K562 (cell line): Measurements from ENCODE around the gene MACROD2. TPM values are rescaled to one million over a fixed set of nuclear protein-coding genes. Genes with fewer than 3 reads are reported as not detected.

Experiments
- ATAC-seq: fragments of 200-7000 bp; cut with Tn5 transposase; 3 replicates; pipeline ENCODE4 v1.9.1; 2020; ENCODE audit warnings: moderate library complexity
- BruUV-seq: library from RNA; stranded (reverse); fragments of 400-500 nt; replicated peaks from 2 replicates; lab custom pipeline; 2021; lab: Mats Ljungman, UMichigan
- CTCF ChIA-PET: fragments of 300-600 bp; formaldehyde crosslinking; extraction: SDS; loops from one replicate; lab custom pipeline; 2021; ENCODE audit warnings: low intra/inter-chr PET ratio; lab: Yijun Ruan, JAX
- POLR2A ChIA-PET: fragments of 300-600, 350-650 bp; sonication (Branson Sonifier 250); formaldehyde crosslinking; extraction: SDS; loops from one replicate; lab custom pipeline; 2021; ENCODE audit warnings: antibody characterized with exemption, inconsistent platforms; lab: Yijun Ruan, JAX
- DNase-seq, 4 experiments: peaks; one replicate each; pipeline versions ENCODE4 v3.0.0 to v3.0.0-alpha.2; 2011 to 2018; ENCODE audit warnings: low spot score in 3 of 4, mixed read lengths in 3 of 4; ENCODE audit errors: extremely low read depth in 1 of 4
- FAIRE-seq: peaks from 2 replicates; lab custom pipeline; 2011; peaks lifted over from hg19 to GRCh38; lab: Jason Lieb, UNC
- H2AFZ ChIP-seq: 2 replicates; pipeline ENCODE4 v1.6.0; 2011; ENCODE audit warnings: low read depth, low read length, control low read depth, inconsistent platforms
- H3K27ac ChIP-seq: fragments of 200-600 bp; 3 replicates; pipeline ENCODE4 v1.8.0; 2011; ENCODE audit warnings: low read depth, mild to moderate bottlenecking, control low read depth, inconsistent platforms, low read length, moderate library complexity, mixed read lengths; ENCODE audit errors: extremely low read depth
- H3K27me3 ChIP-seq, 2 experiments: fragments of 300-600 bp in 1 of 2; 2 replicates in 1 of 2; 3 replicates in 1 of 2; pipeline versions ENCODE4 v1.6.0 to v1.8.0; 2011; ENCODE audit warnings: inconsistent platforms in 2 of 2, low read length in 2 of 2, mild to moderate bottlenecking in 1 of 2, mixed read lengths in 1 of 2, moderate library complexity in 1 of 2; ENCODE audit not compliant: control insufficient read depth in 2 of 2, insufficient read depth in 2 of 2
- H3K36me3 ChIP-seq: fragments of 300-600 bp; 3 replicates; pipeline ENCODE4 v1.8.0; 2011; ENCODE audit warnings: mild to moderate bottlenecking, low read length, inconsistent platforms; ENCODE audit not compliant: control insufficient read depth, insufficient read depth
- H3K4me1 ChIP-seq, 2 experiments: fragments of 200-600 bp in 1 of 2; replicated peaks in 1 of 2; 2 replicates in 1 of 2; 3 replicates in 1 of 2; pipeline versions ENCODE4 v1.5.1 to v1.8.0; 2011; ENCODE audit warnings: inconsistent platforms in 2 of 2, low read length in 2 of 2, mild to moderate bottlenecking in 1 of 2, mixed read lengths in 1 of 2, moderate library complexity in 1 of 2; ENCODE audit not compliant: control insufficient read depth in 2 of 2, insufficient read depth in 2 of 2
- H3K4me2 ChIP-seq: 2 replicates; pipeline ENCODE4 v1.6.1; 2011; ENCODE audit warnings: low read length, control low read depth, inconsistent platforms, mixed read lengths; ENCODE audit not compliant: insufficient read depth
- H3K4me3 ChIP-seq: fragments of 200-600 bp; sonication (generic), shearing (Covaris generic); 2 replicates; pipeline ENCODE4 v1.5.1; 2016; ENCODE audit warnings: control low read depth, inconsistent platforms
- H3K79me2 ChIP-seq: fragments of 200-600 bp; 3 replicates; pipeline ENCODE4 v1.8.0; 2011; ENCODE audit warnings: low read length, inconsistent platforms; ENCODE audit not compliant: control insufficient read depth, insufficient read depth
- H3K9ac ChIP-seq, 2 experiments: 2 replicates each; pipeline versions ENCODE4 v1.6.0 to v1.6.1; 2011; ENCODE audit warnings: low read depth in 2 of 2, low read length in 2 of 2, control low read depth in 1 of 2, inconsistent platforms in 1 of 2, mild to moderate bottlenecking in 1 of 2, mixed read lengths in 1 of 2; ENCODE audit not compliant: insufficient read depth in 1 of 2
- H3K9me1 ChIP-seq: one replicate; pipeline ENCODE4 v1.6.0; 2011; ENCODE audit warnings: inconsistent platforms, mild to moderate bottlenecking, low read length, moderate library complexity; ENCODE audit not compliant: control insufficient read depth, insufficient read depth
- H3K9me3 ChIP-seq: replicated peaks from 2 replicates; pipeline ENCODE4 v1.5.1; 2011; ENCODE audit warnings: low read depth, low read length, inconsistent platforms; ENCODE audit not compliant: control insufficient read depth, insufficient read depth
- H4K20me1 ChIP-seq: replicated peaks from 2 replicates; pipeline ENCODE4 v1.6.1; 2011; ENCODE audit warnings: low read length, inconsistent platforms, mixed read lengths; ENCODE audit not compliant: control insufficient read depth, insufficient read depth
- ADNP ChIP-seq: fragments of 200-800 bp; sonication (Bioruptor generic); IDR thresholded peaks from 2 replicates; pipeline ENCODE4 v1.6.1; 2016; ENCODE audit warnings: missing genetic modification characterization, missing compliant biosample characterization
- DACH1 ChIP-seq: fragments of 450-650 bp; IDR thresholded peaks from 2 replicates; pipeline ENCODE4 v1.6.1; 2018; ENCODE audit not compliant: partially characterized antibody
- ETS1 ChIP-seq: conservative IDR thresholded peaks from 2 replicates; pipeline ENCODE4 v1.6.1; 2011; ENCODE audit warnings: low read depth, mild to moderate bottlenecking, low read length; ENCODE audit not compliant: control insufficient read depth
- HMGN3 ChIP-seq: IDR thresholded peaks from 2 replicates; pipeline ENCODE4 v1.6.1; 2011; ENCODE audit warnings: borderline replicate concordance, low read depth, mild to moderate bottlenecking, mixed read lengths, low read length; ENCODE audit not compliant: insufficient read length; ENCODE audit errors: extremely low read depth
- HOMEZ ChIP-seq: fragments of 250-450 bp; sonication (Bioruptor Pico); IDR thresholded peaks from 2 replicates; pipeline ENCODE4 v1.4.0; 2020; ENCODE audit warnings: mild to moderate bottlenecking, moderate library complexity
- MAFG ChIP-seq: fragments of 450-650 bp; conservative IDR thresholded peaks from 2 replicates; pipeline ENCODE4 v1.6.1; 2016; ENCODE audit warnings: missing genetic modification characterization, missing compliant biosample characterization
- MCM3 ChIP-seq: fragments of 450-650 bp; IDR thresholded peaks from 2 replicates; pipeline ENCODE4 v1.6.1; 2016
- NR4A1 ChIP-seq, 2 experiments: fragments of 250-450 bp in 1 of 2; fragments of 450-650 bp in 1 of 2; sonication (Bioruptor Pico) in 1 of 2; IDR thresholded peaks; 2 replicates each; pipeline versions ENCODE4 v1.4.0 to v1.6.1; 2016 to 2020; ENCODE audit warnings: mild to moderate bottlenecking in 2 of 2, missing compliant biosample characterization in 1 of 2, missing genetic modification characterization in 1 of 2, moderate library complexity in 1 of 2
- PRMT5 ChIP-seq: sonication (generic); formaldehyde crosslinking; IDR thresholded peaks from 2 replicates; pipeline ENCODE4 v1.5.0; 2020; ENCODE audit warnings: missing genetic modification reagents
- PTTG1 ChIP-seq: fragments of 450-650 bp; IDR thresholded peaks from 2 replicates; pipeline ENCODE4 v1.6.1; 2016; ENCODE audit warnings: low read depth, mild to moderate bottlenecking, missing genetic modification characterization, missing compliant biosample characterization
- RAD21 ChIP-seq, 2 experiments: fragments of 250-450 bp in 1 of 2; fragments of 450-650 bp in 1 of 2; sonication (Bioruptor Pico) in 1 of 2; formaldehyde crosslinking in 1 of 2; IDR thresholded peaks in 1 of 2; conservative IDR thresholded peaks in 1 of 2; 2 replicates each; pipeline versions ENCODE4 v1.4.0 to v1.8.0; 2020 to 2022; ENCODE audit warnings: mild to moderate bottlenecking in 2 of 2, moderate library complexity in 1 of 2
- SIN3B ChIP-seq: fragments of 450-650 bp; IDR thresholded peaks from 2 replicates; pipeline ENCODE4 v1.6.1; 2017; ENCODE audit warnings: low read depth, mild to moderate bottlenecking, moderate library complexity
- SIX5 ChIP-seq, 2 experiments: IDR thresholded peaks; 2 replicates each; pipeline ENCODE4 v1.6.1; 2011; ENCODE audit warnings: low read length in 2 of 2, borderline replicate concordance in 1 of 2, low read depth in 1 of 2, mild to moderate bottlenecking in 1 of 2, moderate library complexity in 1 of 2; ENCODE audit not compliant: insufficient read depth in 1 of 2
- TAF7 ChIP-seq: fragments of 450-650 bp; IDR thresholded peaks from 2 replicates; pipeline ENCODE4 v1.6.1; 2016; ENCODE audit warnings: missing genetic modification characterization, missing compliant biosample characterization
- TAF9B ChIP-seq: fragments of 450-650 bp; IDR thresholded peaks from 2 replicates; pipeline ENCODE4 v1.6.1; 2018; ENCODE audit warnings: mild to moderate bottlenecking; ENCODE audit not compliant: partially characterized antibody
- ZBTB17 ChIP-seq: fragments of 450-650 bp; formaldehyde crosslinking; IDR thresholded peaks from 2 replicates; pipeline ENCODE4 v1.4.0; 2020; ENCODE audit warnings: mild to moderate bottlenecking
- ZKSCAN1 ChIP-seq: fragments of 150-350 bp; IDR thresholded peaks from 2 replicates; pipeline ENCODE4 v1.6.1; 2016; ENCODE audit warnings: low read depth, low read length
- ZNF24 ChIP-seq: fragments of 450-650 bp; IDR thresholded peaks from 2 replicates; pipeline ENCODE4 v1.6.1; 2016
- ZNF263 ChIP-seq: sonication (generic); formaldehyde crosslinking; IDR thresholded peaks from 2 replicates; pipeline ENCODE4 v1.8.0; 2022; ENCODE audit warnings: mild to moderate bottlenecking, missing genetic modification reagents, borderline replicate concordance
- ZNF551 ChIP-seq: fragments of 250-450 bp; sonication (Bioruptor Pico); IDR thresholded peaks from 2 replicates; pipeline ENCODE4 v1.5.0; 2021; ENCODE audit warnings: mild to moderate bottlenecking, moderate library complexity
- ZNF77 ChIP-seq: fragments of 250-450 bp; sonication (Bioruptor Pico); IDR thresholded peaks from 2 replicates; pipeline ENCODE4 v1.5.0; 2020
- WGBS: fragments of 100-300 bp; shearing (Covaris generic); methylation state at CpG from one replicate; pipeline ENCODE4 v1.1.6; 2016; ENCODE audit warnings: low coverage, mixed read lengths; ENCODE audit not compliant: insufficient coverage; ENCODE audit errors: missing lambda C conversion rate; 5-methylcytosine and 5-hydroxymethylcytosine counted together
- in situ Hi-C: fragments of 300-500 bp; cut with MboI; formaldehyde crosslinking; loops from 4 replicates; pipeline ENCODE4 v1.15.0; 2018; ENCODE audit warnings: inconsistent platforms, mixed read lengths
- intact Hi-C: fragments of 100-400 bp; cut with micrococcal nuclease; formaldehyde crosslinking; loops from 2 replicates; pipeline ENCODE4 v1.14.2; 2022
- polyA plus RNA-seq, 8 experiments: library from polyadenylated mRNA; depleted of rRNA in 4 of 8; stranded (reverse) in 5 of 8; unstranded in 3 of 8; fragments of >200 nt; fragmentation: Nextera tagmentation in 2 of 8; fragmentation: Illumina TruSeq in 1 of 8; extraction: Ambion mirVana in 2 of 8; extraction: Trizol in 1 of 8; gene quantifications; 2 replicates each; pipeline versions ENCODE4 v1.2.1 to v1.2.3, GENCODE V29; 2011 to 2014; ENCODE audit warnings: inconsistent platforms in 1 of 8, missing spikeins in 1 of 8
- total RNA-seq, 7 experiments: library from RNA; depleted of rRNA in 6 of 7; stranded (reverse); fragments of >200 nt in 6 of 7; fragmentation: Illumina TruSeq in 2 of 7; extraction: Trizol in 2 of 7; gene quantifications; 2 replicates each; pipeline versions ENCODE4 v1.2.1 to v1.2.3, GENCODE V29; 2011 to 2021; ENCODE audit warnings: low replicate concordance in 1 of 7

The MACROD2 gene
- total and polyA plus RNA-seq, 9 of the 15 experiments (the other 6 are each of a cell fraction or from before 2014, with no cell fraction given), result not detected

- CTCF ChIA-PET, result no interaction called here
These were observed 265.1 kb downstream of the MACROD2 start for GRCh38 chr20:14260367-14260766.

GRCh38 chr20:14264869-14265268 lies 269.6 kb downstream of the MACROD2 start:
- Histone ChIP-seq H3K4me2 (no peak overlapping the region), H3K4me3 (no peak overlapping the region), H4K20me1 (no peaks in the 10 kb centered on the region), H3K9me1 (no peaks in the 10 kb centered on the region), H2AFZ (no peak overlapping the region), H3K4me1 (no peaks in the 10 kb centered on the region), H3K36me3 (no peaks in the 10 kb centered on the region), H3K27ac (no peak overlapping the region), H3K9me3 (no peaks in the 10 kb centered on the region), H3K79me2 (no peaks in the 10 kb centered on the region), H3K27me3 (no peaks in the 10 kb centered on the region), H3K9ac (no peak overlapping the region)
- CTCF ChIA-PET, result no interaction called here
- no peak for TF ChIP-seq ETS1
- no peak for TF ChIP-seq ZNF551
- no peak for TF ChIP-seq RAD21 (CRISPR knock-in tag; conservative IDR thresholded peaks at IDR 0.05 in 1 of 2, IDR thresholded peaks at IDR 0.05 in 1 of 2)
- TF ChIP-seq PTTG1, result no peak
- no peak for TF ChIP-seq HOMEZ (CRISPR knock-in tag)
- no peak for TF ChIP-seq SIN3B
- TF ChIP-seq SIX5 (IDR thresholded peaks at IDR 0.05; ENCODE audit: borderline replicate concordance in 1 of 2, insufficient read depth in 1 of 2, low read depth in 1 of 2, low read length in 2 of 2), result no peak
- FAIRE-seq, result no peak
- no peak for DNase-seq
- POLR2A ChIA-PET, result no interaction called here
- ATAC-seq, result no peak
- BruUV-seq, result no TSS peak
- intact Hi-C loops, result no loop called here
- in situ Hi-C loops, result no loop called here

More at GRCh38 chr20:14260367-14260766, 265.1 kb downstream of the MACROD2 start:
- no peaks in the 10 kb centered on the region for H3K4me1 ChIP-seq
- H3K9me3 ChIP-seq, result no peaks in the 10 kb centered on the region
- ATAC-seq, result no peak
- BruUV-seq, result no TSS peak
- H3K9me1 ChIP-seq, result no peaks in the 10 kb centered on the region
- H3K4me2 ChIP-seq, result no peak overlapping the region
- H2AFZ ChIP-seq, result no peak overlapping the region
- H3K79me2 ChIP-seq, result no peaks in the 10 kb centered on the region
- H3K27me3 ChIP-seq, result no peaks in the 10 kb centered on the region
- no peaks in the 10 kb centered on the region for H4K20me1 ChIP-seq
- no peaks in the 10 kb centered on the region for H3K36me3 ChIP-seq
- 0% methylated on average over 1 of the region's 1 CpG for WGBS
- TF ChIP-seq ADNP (no peak), NR4A1 (CRISPR knock-in tag; IDR thresholded peaks at IDR 0.05) (no peak), NR4A1 (tag; IDR thresholded peaks at IDR 0.05) (no peak), TAF7 (tag) (no peak), ZNF551 (no peak), ZNF24 (no peak), PRMT5 (CRISPR knock-in tag) (no peak), ZNF77 (CRISPR knock-in tag) (no peak), DACH1 (no peak), ZBTB17 (CRISPR knock-in tag) (no peak), ZKSCAN1 (no peak), MAFG (tag) (no peak), MCM3 (no peak), ZNF263 (CRISPR knock-in tag) (no peak), TAF9B (no peak), HMGN3 (no peak)
- POLR2A ChIA-PET, result no interaction called here
- FAIRE-seq, result no peak
- intact Hi-C loops (no loop called here), in situ Hi-C loops (no loop called here)
- DNase-seq, result no peak
- H3K27ac ChIP-seq, result no peak overlapping the region
- no peak overlapping the region for H3K9ac ChIP-seq
- no peak overlapping the region for H3K4me3 ChIP-seq
